ENCODE results near the gene PODXL2. TPM values are rescaled to one million over a fixed set of nuclear protein-coding genes. Genes with fewer than 3 reads are reported as not detected.

PODXL2 gene
- total and polyA plus RNA-seq, 2 donors (not counting 1 experiment from before 2014, with no cell fraction given): 3.1 to 4.0 TPM

- H3K4me3 ChIP-seq (ENCODE audit: control extremely low read depth in 1 of 5, extremely low read depth in 1 of 5, insufficient read depth in 1 of 5, low read depth in 2 of 5, low read length in 4 of 5): peak overlapping the region in 3 of 5 experiments; percentile 57 to 65 (median 60)
- no peaks in the 10 kb centered on the region for H3K27me3 Mint-ChIP-seq
- H3K9me3 ChIP-seq (ENCODE audit: control extremely low read depth in 1 of 3, control insufficient read depth in 2 of 3, insufficient read depth in 1 of 3, low read length in 2 of 3): no peaks in the 10 kb centered on the region
- TF ChIP-seq CTCF (IDR thresholded peaks at IDR 0.05) (no peak), EZH2 (IDR thresholded peaks at IDR 0.05; ENCODE audit: borderline replicate concordance, insufficient read depth, low read depth, low read length, poor library complexity, severe bottlenecking) (no peak)
- H3K4me1 ChIP-seq (ENCODE audit: control insufficient read depth in 2 of 2, insufficient read depth in 2 of 2, low read length in 2 of 2): peaks cover 10 to 16% of the 10 kb centered on the region in 2 donors
- H3K9me3 Mint-ChIP-seq (ENCODE audit: insufficient read depth): no peaks in the 10 kb centered on the region
- peak overlapping the region; percentile 75 for H3K4me2 ChIP-seq (replicated peaks; ENCODE audit: low read depth, low read length, poor library complexity, severe bottlenecking)
- peaks cover 16% of the 10 kb centered on the region for H3K79me2 ChIP-seq (ENCODE audit: control insufficient read depth, insufficient read depth, low read length)
- peak overlapping the region; percentile 82 for H3K4me3 Mint-ChIP-seq
- no peaks in the 10 kb centered on the region for H3K27me3 ChIP-seq (replicated peaks in 1 of 4; ENCODE audit: control extremely low read depth in 1 of 4, control insufficient read depth in 3 of 4, insufficient read depth in 4 of 4, low read length in 3 of 4)
- H3K4me1 Mint-ChIP-seq: peaks cover 22% of the 10 kb centered on the region
- POLR2A ChIA-PET: interaction anchor here (0.7 to 1.6 kb wide), 3 partner anchors 75 to 1515 kb away, joined by 3 to 4 read pairs (median 4); partner anchors contain the start of gene RUVBL1
- H3K27ac ChIP-seq (ENCODE audit: low read length in 2 of 2): peak overlapping the region in 1 of 2 donors; percentile 62
- no peaks in the 10 kb centered on the region for H3K36me3 ChIP-seq (replicated peaks in 1 of 2; ENCODE audit: control extremely low read depth in 1 of 2, control insufficient read depth in 1 of 2, extremely low read depth in 1 of 2, insufficient read depth in 2 of 2, low read length in 1 of 2)
- no peaks in the 10 kb centered on the region for H4K20me1 ChIP-seq (ENCODE audit: control insufficient read depth, insufficient read depth, low read length, poor library complexity, severe bottlenecking)
- H3K9ac ChIP-seq (ENCODE audit: low read length): peak overlapping the region; percentile 68
- intact Hi-C loops (cut with micrococcal nuclease): loop anchor here (5.0 to 10.0 kb wide), 4 partner anchors 158 to 2002 kb away; partner anchors contain the start of genes OSBPL11 and RUVBL1
- no peak for ATAC-seq (ENCODE audit: low read depth)
- 83% methylated on average over 8 of the region's 12 CpGs for WGBS (ENCODE audit: insufficient coverage)
- no peak for DNase-seq
- CTCF ChIA-PET: interaction anchor here (0.7 to 3.8 kb wide), 3 partner anchors 17 to 1259 kb away, joined by 3 to 26 read pairs (median 6); no protein-coding TSS in a partner anchor
- H2AFZ ChIP-seq (ENCODE audit: insufficient read depth, low read depth, low read length, poor library complexity, severe bottlenecking): peak overlapping the region; percentile 80
- peak overlapping the region; percentile 97 for H3K27ac Mint-ChIP-seq
Observed at GRCh38 chr3:127597020-127597771, 31.8 kb upstream of the PODXL2 start.

Measured in B cell (primary cell).